CD1c-positive myeloid dendritic cell (primary cell): Measurements from ENCODE around the gene OBP2B.
"Not testable (repeated sequence)": the region's sequence is repeated elsewhere in the genome, so short reads cannot be mapped to it uniquely, and the experiment has no call there.

Experiments
- DNase-seq: peaks from one replicate; pipeline ENCODE4 v3.0.0-alpha.2; 2016; ENCODE audit errors: extremely low spot score

Gene OBP2B

DNA sequence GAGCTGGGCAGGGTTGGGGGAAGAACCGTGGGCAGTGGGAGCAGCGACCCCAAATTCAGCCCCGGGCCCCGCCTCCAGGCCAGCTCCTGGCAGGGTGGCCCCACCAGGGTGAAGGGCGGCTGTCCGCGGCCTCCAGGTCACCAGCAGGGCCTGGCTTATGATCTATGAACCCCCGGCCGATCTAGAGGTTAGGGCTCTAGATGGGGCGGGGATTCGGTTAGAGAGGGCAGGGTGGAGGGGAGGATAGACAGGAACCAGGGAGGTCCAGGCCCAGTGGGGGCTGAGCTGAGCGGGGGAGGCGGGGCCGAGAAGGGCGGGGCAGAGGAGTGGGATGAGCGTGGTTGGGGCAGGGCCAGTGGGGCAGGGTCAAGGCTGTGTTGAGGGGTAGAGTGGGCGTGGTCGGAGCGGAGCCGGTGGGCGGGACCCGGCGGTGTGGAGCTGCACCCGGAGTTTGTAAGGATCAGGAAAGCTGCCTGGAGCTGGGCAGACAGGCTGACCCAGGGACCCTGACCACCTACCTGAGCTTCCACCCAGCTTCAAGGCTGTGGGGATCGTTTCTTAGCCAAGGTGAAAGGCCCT lies 29.3 kb upstream of the OBP2B start:
- peak; percentile 18 for DNase-seq

GRCh38 chr9:133237035-133237731 lies 28.1 kb upstream of the OBP2B start:
- DNase-seq = no peak

- DNase-seq = not testable (repeated sequence)
Measured at GRCh38 chr9:133236291-133237034, 27.4 kb upstream of the OBP2B start.

- no peak for DNase-seq
Measured at GRCh38 chr9:133235549-133236222, 26.6 kb upstream of the OBP2B start.

DNA sequence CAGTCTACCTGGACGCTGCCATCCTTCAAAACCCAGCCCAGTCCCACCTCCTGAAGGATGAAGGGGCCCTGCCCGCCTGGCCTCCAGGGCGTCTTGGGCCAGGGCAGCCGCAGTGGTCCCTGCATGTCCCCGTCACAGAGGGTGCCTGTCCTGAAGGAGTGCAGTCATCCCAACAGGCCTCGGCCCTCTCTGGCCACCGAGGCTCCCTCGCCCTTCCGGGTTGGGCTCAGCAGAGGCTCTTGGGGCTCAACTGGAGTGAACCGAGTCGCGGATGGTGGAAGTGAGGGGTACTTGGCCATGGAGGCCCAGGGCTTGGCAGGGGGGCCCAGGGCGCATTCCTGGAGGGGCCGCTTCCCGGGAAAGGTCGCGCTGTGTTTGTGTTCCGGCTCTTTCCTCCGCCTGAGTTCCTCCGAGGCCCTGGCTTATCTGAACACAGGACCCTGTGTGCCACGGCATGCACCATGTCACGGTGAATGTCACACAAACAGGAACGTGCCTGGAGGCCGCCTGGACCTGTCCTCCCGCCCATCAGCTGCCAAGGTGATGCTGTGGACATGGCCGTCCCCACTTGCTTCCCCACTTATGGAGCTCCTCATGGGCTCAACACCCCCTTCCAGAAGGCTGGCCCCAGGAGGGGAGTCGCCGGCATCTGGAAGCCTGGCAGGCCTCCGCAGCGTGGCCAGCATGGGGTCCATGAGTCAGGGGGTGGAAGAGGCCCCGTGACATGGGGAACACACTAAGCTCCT lies 25.7 kb upstream of the OBP2B start:
- DNase-seq = no peak

- DNase-seq = no peak
Measured at GRCh38 chr9:133233681-133234432, 24.8 kb upstream of the OBP2B start.

GRCh38 chr9:133231934-133232568 lies 23.0 kb upstream of the OBP2B start:
- DNase-seq = not testable (repeated sequence)

GRCh38 chr9:133230514-133230913 lies 21.5 kb upstream of the OBP2B start:
- not testable (repeated sequence) for DNase-seq

DNA sequence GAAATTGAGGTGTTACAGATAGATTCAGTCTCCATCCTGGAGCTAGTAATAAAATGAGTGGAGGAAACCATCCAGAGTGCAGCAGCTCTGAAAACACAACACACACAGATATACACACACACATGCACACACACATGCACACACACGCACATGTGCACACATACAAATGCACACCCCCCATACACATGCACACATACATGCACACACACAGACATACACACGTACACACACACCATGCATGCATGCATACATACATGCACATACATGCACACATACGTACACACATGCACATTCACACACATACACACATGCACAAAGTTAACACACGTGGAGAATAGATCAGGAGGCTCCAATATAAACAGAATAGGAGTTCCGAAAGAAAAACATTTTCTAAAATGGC lies 21.0 kb upstream of the OBP2B start:
- no peak for DNase-seq

DNA sequence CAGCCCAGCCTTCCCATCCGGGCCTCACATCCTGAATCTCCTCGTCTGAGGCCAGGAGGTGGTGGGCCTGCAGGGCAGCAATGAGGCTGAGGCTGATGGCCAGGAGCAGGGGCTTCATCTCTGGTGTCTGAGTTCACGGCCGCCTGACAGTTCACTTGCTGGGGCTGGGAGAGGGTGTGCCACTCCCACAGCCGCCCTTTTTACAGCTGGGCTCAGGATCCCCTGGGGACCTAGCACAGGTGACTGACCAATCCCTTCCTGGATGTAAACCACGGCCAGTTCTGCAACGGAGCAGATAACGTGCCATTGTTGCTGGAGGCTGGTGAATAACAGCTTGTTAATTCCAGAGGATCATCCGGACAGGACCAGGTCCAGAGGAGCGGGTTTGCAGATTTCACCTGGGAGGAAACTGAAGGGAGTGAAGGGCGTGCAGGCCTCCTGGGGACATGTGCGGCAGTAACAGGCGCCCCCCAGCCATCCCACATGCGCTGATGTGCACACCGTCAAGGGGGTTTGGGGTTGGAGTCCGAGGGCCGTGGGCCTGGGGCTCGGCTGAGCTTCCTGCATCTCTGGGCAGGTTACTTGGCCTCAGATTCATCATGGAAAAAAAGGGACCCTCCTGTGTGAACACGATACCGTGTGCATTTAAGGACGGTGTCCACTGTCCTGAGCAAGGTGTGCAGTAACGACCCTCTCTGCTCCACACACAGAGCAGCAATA lies 19.6 kb upstream of the OBP2B start:
- not testable (repeated sequence) for DNase-seq

- DNase-seq = not testable (repeated sequence)
Measured at GRCh38 chr9:133227996-133228395, 18.9 kb upstream of the OBP2B start.

DNA sequence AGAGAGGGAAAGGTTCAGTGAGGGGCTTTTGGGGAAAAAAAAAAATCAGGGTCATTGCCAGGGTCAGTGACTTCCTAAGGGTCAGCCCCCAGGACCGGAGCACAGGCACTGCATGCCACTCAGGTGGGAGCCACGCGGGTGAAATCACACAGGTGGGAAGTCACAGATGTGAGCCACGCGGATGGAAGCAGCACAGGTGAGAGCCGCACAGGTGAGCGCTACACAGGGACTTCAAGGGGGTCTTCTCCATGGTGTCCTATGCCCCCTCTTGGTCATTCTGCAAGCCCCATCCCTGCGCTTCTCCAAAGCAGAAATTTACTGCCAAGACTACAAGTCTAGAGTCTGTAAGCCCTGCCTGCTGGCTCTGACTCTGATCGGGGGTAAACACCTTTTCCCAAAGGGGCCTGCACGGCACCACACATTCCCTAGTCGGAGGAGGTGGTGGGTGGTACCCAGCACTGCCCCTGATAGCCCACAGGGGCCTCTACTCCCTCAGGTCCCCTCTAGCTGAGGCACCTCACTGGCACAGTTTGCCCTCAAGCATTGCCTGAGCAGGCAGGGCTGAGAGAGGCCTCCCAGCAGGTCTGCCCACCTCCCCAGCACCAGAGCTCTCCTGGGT lies 18.3 kb upstream of the OBP2B start:
- no peak for DNase-seq

DNA sequence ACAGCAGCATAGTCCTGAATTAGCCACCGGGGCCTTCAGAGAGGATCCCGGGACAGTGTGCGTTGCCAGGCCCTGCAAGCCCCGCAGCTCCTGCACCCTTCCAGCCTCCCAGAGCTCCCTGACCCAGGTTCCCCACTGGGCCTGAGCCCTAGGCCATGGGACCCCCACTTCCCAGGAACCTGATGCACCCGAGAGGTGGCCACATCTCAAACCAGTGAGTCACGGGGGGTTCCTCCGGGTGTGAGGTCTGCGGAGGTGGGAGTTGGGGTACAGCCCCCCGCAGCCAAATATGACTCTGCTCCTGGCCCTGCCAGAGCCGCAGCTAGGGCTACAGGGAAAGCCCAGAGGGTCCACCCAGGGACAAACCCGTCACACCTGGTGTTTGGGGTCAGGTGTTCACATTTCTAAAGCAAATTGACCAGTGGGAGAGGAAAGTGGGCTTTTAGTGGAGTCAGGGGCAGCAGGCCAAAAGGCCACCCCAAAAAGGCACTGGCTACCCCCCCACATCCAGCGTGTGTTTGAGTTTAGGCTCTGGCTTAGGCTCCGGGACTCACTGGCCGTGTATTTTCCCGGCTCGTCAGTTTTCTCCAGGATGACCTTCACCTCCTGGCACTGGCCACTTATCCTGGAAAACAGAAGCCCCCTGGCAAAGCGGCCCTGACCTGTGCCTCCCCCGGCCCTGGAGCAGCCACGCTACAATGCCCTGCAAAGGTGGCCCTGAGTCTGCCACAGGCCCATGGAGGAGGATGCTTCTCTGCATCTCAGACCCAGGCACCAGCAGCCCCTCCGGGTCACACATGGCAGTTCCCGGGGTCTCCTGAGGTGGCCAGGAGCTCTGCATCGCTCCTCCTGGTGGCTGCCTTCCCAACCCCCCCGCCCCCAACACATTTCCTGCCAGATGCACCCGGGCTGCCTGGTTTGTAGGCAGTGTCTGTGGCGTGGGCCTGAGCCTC lies 17.4 kb upstream of the OBP2B start:
- no peak for DNase-seq

DNA sequence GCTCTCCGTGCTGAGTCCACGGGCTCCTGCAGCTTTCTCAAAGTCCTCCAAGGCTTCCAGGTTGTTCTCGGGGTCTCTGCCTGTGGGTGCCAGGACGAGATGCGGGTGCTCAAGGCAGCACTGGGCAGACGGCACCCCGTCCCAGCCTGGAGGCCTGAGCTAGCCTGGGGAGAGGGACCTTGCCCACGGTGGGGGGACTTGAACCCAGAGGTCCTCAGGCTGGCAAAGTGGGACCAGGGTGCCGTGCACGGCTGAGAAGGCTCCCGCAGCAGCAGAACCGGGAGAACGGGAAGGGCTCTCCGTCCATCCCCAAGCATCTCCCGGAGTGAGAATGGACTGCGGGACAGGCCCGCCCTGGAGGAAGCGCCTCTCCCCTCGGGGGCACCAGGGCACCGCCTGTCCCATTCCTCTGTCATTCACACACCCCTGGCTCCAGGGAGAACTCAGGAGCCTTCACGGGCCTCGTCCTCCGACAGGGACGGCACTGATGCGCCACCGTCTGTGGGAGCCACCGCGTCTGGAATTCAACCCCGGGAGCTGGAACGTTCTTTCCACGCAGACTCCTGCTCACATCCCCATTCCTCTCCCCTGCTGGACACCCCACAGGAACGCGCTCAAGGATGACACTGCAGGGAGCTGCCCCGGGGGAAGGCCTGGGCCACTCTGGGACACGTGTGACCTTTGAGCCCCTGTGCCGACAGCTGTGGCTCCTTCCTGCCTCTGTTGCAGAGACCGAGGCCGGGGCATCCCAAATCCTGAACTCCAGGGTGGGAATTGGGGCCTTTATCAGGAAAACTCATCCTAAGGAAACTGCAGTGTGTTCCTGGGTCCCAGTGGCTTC lies 16.3 kb upstream of the OBP2B start:
- DNase-seq = no peak

GRCh38 chr9:133224762-133225161 lies 15.7 kb upstream of the OBP2B start:
- DNase-seq = no peak

DNA sequence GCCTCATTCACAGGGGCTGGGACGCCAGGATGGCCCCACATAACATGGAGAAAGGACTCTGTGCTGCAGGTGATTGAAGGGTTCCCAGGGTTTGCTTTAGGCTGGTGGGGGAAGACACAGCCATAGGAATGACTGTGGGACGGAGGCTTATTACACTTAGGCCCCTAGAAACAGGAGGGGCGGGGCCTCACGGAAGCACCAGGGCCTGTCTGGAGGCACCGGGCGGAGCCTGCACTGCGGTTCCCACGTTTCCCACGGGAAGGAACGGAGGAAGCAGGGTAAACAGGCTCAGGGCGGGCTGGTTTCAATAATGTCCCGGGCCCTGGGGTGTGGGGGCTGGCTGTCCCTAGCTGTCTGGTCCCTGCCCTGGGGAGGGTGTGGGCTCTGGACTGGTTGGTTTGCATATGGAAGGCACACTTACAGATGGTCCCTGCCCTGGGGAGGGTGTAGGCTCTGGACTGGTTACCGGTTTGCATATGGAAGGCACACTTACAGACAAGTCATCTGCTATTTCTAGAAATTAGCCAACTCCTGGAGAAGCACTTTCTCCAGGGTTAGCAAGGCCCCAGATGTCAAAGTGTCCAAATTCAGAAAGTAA lies 14.2 kb upstream of the OBP2B start:
- DNase-seq = not testable (repeated sequence)

GRCh38 chr9:133221994-133222393 lies 12.9 kb upstream of the OBP2B start:
- not testable (repeated sequence) for DNase-seq
